SK-N-DZ (cell line): ENCODE data around the gene WDR76.
"Not testable (repeated sequence)": the region's sequence is repeated elsewhere in the genome, so short reads cannot be mapped to it uniquely, and the experiment has no call there.

Source experiments
- DNase-seq: peaks from one replicate; pipeline ENCODE4 v3.0.0-alpha.2; 2015; ENCODE audit warnings: low spot score

Gene WDR76

GRCh38 chr15:43821505-43821904 lies 5.3 kb upstream of the WDR76 start:
- DNase-seq: no peak

GRCh38 chr15:43824302-43825246 lies 2.2 kb upstream of the WDR76 start, which contains the start of gene MFAP1:
TSS of gene MFAP1 (minus strand) at chr15:43824690. CDS start at chr15:43824569, 121 bp downstream.
- DNase-seq: peak; percentile 98

- not testable (repeated sequence) for DNase-seq
Observed at GRCh38 chr15:43825305-43825704, 1.5 kb upstream of the WDR76 start.

- no peak for DNase-seq
Observed at GRCh38 chr15:43826029-43826507, 734 bp upstream of the WDR76 start.

- DNase-seq: peak; percentile 29
Observed at GRCh38 chr15:43828061-43828657, 1.4 kb downstream of the WDR76 start.

- DNase-seq: not testable (repeated sequence)
Observed at GRCh38 chr15:43829951-43830540, 3.2 kb downstream of the WDR76 start.

- DNase-seq: not testable (repeated sequence)
Observed at GRCh38 chr15:43830691-43831275, 4.0 kb downstream of the WDR76 start.

GRCh38 chr15:43831519-43832052 lies 4.8 kb downstream of the WDR76 start:
- DNase-seq: not testable (repeated sequence)

- not testable (repeated sequence) for DNase-seq
Observed at GRCh38 chr15:43832485-43832884, 5.7 kb downstream of the WDR76 start.

GRCh38 chr15:43845421-43845820 lies 18.6 kb downstream of the WDR76 start:
- no peak for DNase-seq

GRCh38 chr15:43851251-43851650 lies 24.4 kb downstream of the WDR76 start:
- DNase-seq: no peak

GRCh38 chr15:43852607-43853006 lies 25.8 kb downstream of the WDR76 start:
- no peak for DNase-seq

GRCh38 chr15:43854801-43855200 lies 28.0 kb downstream of the WDR76 start:
- DNase-seq: no peak

GRCh38 chr15:43859546-43859945 lies 32.7 kb downstream of the WDR76 start:
- no peak for DNase-seq

GRCh38 chr15:43866636-43867035 lies 39.8 kb downstream of the WDR76 start:
- DNase-seq: not testable (repeated sequence)

GRCh38 chr15:43867096-43867495 lies 40.3 kb downstream of the WDR76 start:
- DNase-seq: no peak

- no peak for DNase-seq
Observed at GRCh38 chr15:43868406-43868805, 41.6 kb downstream of the WDR76 start.

- no peak for DNase-seq
Observed at GRCh38 chr15:43871835-43872234, 45.0 kb downstream of the WDR76 start.

- peak; percentile 69 for DNase-seq
Observed at GRCh38 chr15:43872416-43873020, 45.7 kb downstream of the WDR76 start.

- no peak for DNase-seq
Observed at GRCh38 chr15:43873651-43874050, 46.8 kb downstream of the WDR76 start.

GRCh38 chr15:43876872-43877271 lies 50.1 kb downstream of the WDR76 start:
- no peak for DNase-seq
